GM21390 (cell line): Measurements from ENCODE around the gene TIMM13.

ENCODE experiments used
- ATAC-seq: cut with Tn5 transposase; IDR thresholded peaks from one replicate; pipeline ENCODE4 v1.9.1; 2021; ENCODE audit not compliant: unreplicated experiment

TIMM13 gene

DNA sequence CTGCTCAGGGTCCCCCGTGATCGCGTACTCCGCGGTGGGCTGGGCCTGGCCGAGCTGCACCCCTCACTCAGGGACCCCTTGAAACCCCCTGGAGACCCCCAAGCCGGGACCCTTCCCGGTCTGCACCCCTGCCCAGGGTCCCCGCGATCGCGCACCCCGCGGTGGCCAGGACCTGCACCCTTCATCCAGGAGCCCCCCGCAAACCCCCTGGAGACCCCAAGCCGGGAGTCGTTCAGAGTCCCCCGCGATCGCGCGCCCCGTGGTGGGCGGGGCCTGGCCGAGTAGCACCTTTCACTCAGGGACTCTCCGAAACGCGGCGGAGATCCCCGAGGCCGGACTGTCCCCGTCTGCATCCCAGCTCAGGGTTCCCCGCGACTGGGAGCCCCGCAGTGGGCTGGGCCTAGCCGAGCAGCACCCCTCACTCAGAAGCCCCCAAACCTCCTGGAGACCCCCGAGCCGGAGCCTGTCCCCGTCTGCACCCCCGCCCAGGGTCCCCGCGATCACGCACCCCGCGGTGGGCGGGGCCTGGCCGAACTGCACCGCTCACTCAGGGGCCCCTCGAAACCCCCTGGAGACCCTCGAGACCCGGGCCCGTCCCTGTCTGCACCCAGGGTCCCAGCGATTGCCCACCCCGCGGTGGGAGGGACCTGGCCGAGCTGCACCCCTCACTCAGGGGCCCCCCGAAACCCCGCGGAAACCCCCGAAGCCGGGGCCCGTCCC, 28.6 kb upstream of the TIMM13 start:
- ATAC-seq = peak; percentile 35

DNA sequence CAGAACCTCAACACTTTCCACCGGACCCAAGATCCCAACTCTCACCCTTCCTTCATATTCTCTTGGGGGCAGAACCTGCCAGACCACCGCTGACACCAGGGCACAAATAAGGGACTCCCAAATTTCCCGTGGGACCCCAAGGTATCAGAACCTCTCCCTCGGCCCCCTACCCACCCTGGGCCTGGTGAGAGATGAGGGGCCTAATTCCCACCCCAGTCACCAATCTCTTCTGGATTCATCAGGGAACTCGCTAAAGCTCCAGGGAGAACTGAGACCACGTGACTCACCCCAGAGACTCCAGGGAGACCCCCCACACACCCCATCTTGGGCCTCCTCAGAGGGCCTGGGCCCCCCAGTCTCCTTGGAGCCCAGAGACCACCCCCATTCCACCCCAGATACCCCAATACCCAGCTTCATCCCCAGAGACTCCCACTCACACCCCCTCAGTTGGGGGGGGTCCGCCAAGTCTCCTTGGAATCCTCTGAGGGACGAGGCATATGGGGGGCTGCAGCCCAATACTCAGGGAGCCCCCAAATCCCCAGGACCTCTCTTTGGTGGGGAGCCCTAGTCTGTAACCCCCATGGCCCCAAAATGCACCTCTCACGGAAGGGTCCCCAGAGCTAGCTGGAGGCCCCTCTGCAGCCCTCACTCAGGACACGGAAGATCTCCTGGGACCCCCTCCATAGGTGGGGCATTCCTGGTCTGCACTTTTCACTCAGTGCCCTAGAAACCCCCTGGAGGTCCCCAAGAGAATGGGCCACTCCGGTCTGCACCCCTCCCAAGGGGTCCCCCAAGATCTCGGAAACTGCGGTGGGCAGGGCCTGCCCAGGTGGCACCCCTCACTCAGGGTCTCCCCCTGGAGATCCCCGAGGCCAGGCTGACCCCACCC, 27.8 kb upstream of the TIMM13 start:
- ATAC-seq = no peak

GRCh38 chr19:2454199-2454961, 27.0 kb upstream of the TIMM13 start:
- no peak for ATAC-seq

GRCh38 chr19:2453431-2454025, 26.1 kb upstream of the TIMM13 start:
- no peak for ATAC-seq

DNA sequence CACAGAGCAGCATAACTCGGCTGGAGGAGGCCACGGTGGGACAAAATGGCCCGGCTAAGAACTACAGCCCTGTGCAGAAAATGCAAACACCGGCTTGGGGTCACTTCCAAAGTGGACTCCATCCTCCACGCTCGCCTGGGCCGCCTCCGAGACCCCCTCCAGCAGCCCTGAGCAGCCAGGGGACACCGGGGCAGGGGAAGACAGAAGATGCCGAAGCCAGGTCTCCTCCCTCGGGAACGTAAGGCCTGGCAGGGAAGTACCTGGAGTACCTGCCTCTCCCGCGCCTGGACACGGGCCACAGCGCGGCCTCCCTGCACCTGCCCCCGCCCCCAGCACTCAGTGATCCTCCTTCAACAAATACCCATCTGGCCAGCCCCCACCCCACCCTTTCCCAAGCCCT, 24.4 kb upstream of the TIMM13 start:
- no peak for ATAC-seq

DNA sequence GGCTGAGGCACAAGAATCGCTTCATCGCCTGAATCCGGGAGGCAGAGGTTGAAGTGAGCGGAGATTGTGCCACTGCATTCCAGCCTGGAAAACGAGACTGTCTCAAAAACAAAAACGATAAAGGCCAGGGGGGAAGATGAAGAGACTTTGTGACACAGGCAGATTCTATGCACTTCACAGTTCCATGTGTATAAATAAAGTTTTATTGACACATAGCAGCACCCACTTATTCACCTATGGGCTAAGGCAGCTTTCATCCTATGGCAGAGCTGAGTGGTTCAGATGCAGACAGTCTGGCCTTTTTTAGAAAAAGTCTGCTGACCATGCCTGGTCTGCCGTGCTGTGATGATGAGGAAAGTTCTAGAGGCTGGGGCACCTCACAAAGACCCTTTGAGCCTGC, 23.8 kb upstream of the TIMM13 start:
- ATAC-seq = no peak

- ATAC-seq = no peak
Observed at GRCh38 chr19:2449019-2449418, 21.6 kb upstream of the TIMM13 start.

- no peak for ATAC-seq
Observed at GRCh38 chr19:2446381-2446780, 19.0 kb upstream of the TIMM13 start.

GRCh38 chr19:2444251-2445002, 17.0 kb upstream of the TIMM13 start:
- no peak for ATAC-seq

DNA sequence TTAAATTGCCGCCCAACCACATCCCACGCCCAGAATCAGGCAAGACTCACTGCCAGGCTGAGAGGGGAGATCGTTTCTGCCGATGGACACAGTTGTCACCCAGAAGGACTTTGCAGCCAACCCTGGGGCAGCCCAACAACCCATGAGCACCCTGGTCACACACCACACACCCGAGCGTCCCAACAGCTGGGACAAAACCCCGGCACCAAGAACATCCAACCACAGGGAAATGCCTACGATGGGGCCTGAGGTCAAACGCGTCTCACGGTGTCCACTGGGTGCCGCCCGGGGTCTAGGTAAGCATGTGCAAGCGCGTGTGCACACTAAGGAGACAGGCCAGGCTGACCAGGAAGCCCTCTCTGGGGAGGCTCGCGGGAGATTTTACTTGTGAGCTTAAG, 16.4 kb upstream of the TIMM13 start:
- ATAC-seq = no peak

DNA sequence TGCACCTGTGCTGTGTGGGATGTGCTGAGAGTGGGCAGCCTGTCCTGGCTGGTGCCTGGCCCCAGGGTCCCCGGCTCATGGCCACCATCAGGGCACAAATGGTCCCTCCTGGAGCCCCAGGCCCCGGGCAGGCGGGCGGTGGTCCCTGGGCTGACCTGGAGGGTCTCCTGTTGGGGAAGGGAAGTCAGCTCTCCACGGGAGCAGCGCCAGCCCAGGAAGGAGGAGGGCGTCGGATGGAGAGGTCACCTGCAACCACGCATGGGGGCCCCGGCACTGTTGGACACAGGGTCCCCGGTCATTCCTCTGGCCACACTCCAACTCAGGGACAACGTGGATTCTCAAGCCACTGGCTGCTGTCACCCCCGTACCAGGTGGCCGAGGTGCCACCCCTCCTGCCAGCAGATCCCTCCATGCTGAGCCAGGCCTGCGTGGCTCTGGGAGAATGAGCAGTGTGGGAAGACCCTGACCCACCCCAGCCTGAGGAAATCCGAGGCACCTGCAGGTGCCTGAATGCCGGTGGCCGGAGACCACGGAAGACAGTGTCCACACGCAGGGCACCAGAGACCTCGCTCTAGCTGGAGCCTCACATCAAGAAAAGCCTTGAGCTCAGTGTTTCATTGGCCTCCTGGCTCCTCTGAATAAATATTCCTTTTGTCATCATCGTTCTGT, 15.9 kb upstream of the TIMM13 start:
- no peak for ATAC-seq

GRCh38 chr19:2441096-2441752, 13.8 kb upstream of the TIMM13 start:
- no peak for ATAC-seq

DNA sequence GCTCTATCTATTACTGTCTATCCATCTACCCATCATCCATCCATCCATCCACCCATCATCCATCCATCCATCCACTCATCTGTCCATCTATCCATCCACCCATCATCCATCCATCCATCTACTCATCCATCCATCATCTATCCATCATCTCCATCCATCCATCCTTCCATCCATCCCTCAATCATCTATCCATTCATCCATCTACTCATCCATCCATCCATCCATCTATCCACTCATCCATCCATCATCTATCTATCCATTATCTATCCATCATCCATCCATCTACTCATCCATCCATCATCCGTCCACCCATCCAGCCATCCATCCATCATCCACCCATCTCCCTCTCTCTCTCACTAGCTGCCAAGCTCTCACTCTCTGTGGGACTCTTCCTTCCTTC, 13.1 kb upstream of the TIMM13 start:
- ATAC-seq = no peak

- no peak for ATAC-seq
Observed at GRCh38 chr19:2438178-2438577, 10.8 kb upstream of the TIMM13 start.

DNA sequence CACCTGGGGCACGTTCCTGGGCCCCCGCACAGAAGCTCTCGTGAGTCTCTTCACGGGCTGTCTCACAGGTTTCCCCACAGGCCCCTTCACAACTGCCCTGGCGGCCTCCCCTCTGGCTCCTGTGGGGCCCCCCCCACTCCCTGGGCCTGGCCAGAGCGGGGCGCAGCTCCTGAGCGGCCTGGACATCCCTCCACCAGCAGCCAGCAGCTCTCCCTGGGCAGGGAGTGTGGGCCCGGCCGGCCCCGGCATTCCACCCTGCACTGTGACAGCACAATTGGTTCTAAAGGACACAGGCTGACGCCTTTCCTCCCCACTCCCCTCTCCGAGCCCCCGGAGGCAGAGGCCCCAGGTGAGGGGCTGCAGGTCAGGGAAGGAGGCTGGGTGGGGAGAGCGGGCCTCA, 9.5 kb upstream of the TIMM13 start:
- no peak for ATAC-seq

DNA sequence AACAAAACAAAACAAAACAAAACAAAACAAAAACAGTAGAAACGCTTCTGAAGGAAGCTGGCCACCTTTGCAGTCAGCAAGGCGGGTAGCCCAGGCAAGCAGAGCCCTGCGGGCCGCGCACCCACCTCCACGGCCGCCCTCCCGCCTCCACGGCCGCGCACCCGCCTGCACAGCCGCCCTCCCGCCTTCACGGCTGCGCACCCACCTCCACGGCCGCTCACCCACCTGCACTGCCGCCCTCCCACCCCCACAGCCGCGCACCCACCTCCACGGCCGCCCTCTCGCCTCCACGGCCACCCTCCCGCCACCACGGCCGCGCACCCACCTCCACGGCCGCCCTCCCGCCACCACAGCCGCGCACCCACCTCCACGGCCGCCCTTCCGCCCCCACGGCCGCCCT, 9.0 kb upstream of the TIMM13 start:
- no peak for ATAC-seq

DNA sequence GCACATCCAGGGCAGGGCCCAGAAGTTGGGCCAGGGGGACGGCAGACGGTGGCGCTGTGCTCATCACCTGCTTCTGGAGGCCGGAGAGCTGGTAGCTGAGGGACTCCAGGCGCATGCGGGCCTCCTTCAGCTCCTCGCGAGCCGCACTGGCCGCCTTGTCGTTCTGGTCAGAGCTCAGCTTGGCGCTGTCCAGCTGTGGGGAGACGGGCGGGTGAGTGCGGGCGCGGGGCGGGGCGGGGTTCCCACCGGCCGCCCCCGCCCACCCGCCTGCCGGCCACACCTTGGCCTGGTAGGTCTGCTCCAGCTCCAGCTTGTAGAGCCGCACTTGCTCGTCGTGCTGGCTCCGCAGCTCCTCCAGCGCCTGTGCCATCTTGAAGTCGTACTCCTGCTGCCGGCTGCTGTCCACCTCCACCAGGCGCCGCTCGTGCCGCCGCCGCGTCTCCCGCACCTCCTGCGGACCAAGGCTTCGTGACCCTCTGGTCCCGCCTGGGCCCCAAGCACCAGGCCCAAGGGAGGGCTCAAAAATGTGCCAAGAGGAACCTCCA, 7.4 kb upstream of the TIMM13 start:
- no peak for ATAC-seq

GRCh38 chr19:2434267-2434666, 6.9 kb upstream of the TIMM13 start:
- no peak for ATAC-seq

- no peak for ATAC-seq
Observed at GRCh38 chr19:2433854-2434253, 6.5 kb upstream of the TIMM13 start.
